Ovary (tissue), 9 donors: Measurements from ENCODE around the gene FN3K. TPM values are rescaled to one million over a fixed set of nuclear protein-coding genes. Genes with fewer than 3 reads are reported as not detected.

Experiments used
- DNase-seq, 5 donors: peaks; one replicate each; pipeline ENCODE4 v3.0.0-alpha.2; 2019 to 2020
- H3K27ac ChIP-seq, 2 donors: fragments of 200-600 bp; one replicate each; pipeline versions ENCODE4 v1.5.1 to v1.8.0; 2019 to 2022
- H3K27me3 ChIP-seq: fragments of 200-600 bp; one replicate; pipeline ENCODE4 v1.8.0; 2022
- H3K36me3 ChIP-seq: fragments of 200-600 bp; sonication (generic); one replicate; pipeline ENCODE4 v1.5.1; 2019
- H3K4me1 ChIP-seq: one replicate; pipeline ENCODE4 v1.8.1; 2013; ENCODE audit warnings: mild to moderate bottlenecking, moderate library complexity; ENCODE audit not compliant: insufficient read depth
- H3K4me3 ChIP-seq: fragments of 200-600 bp; sonication (generic); one replicate; pipeline ENCODE4 v1.5.1; 2017
- H3K9me3 ChIP-seq, 2 donors: fragments of 200-600 bp in 1 of 2; sonication (generic) in 1 of 2; one replicate each; pipeline versions ENCODE4 v1.5.1 to v1.8.1; 2013 to 2019; ENCODE audit warnings: mild to moderate bottlenecking in 1 of 2, moderate library complexity in 1 of 2
- EP300 ChIP-seq: sonication (generic); formaldehyde crosslinking; IDR thresholded peaks from one replicate; pipeline ENCODE4 v1.6.1; 2017; ENCODE audit warnings: antibody characterized with exemption
- POLR2A ChIP-seq: fragments of 450-650 bp; IDR thresholded peaks from one replicate; pipeline ENCODE4 v1.6.1; 2017; ENCODE audit warnings: antibody characterized with exemption, mild to moderate bottlenecking, moderate library complexity
- WGBS, 3 donors: extraction: QIAGEN DNeasy Blood & Tissue Kit in 1 of 3; methylation state at CpG; one replicate each; pipeline versions ENCODE4 v1.1.5 to v1.1.7; 2013 to 2017; 5-methylcytosine and 5-hydroxymethylcytosine counted together
- intact Hi-C, 4 donors: fragments of 100-400 bp; cut with DNase I; formaldehyde crosslinking; loops; one replicate each; pipeline versions ENCODE4 v1.11.0 to v1.15.1; 2022 to 2023
- polyA plus RNA-seq, 2 donors: library from polyadenylated mRNA; stranded (reverse); fragments of 200-250 nt in 1 of 2; fragments of 350-450 nt in 1 of 2; fragmentation: Illumina TruSeq in 1 of 2; extraction: RNeasy Lipid Tissue Mini Kit (QIAGEN cat#74804) in 1 of 2; gene quantifications; one replicate each; pipeline ENCODE4 v1.2.3, GENCODE V29; 2013 to 2014
- total RNA-seq, 7 donors: library from RNA; depleted of rRNA in 2 of 7; stranded (reverse); fragments of >200 nt in 2 of 7; fragmentation: NEBNext Ultra II Directional in 3 of 7; extraction: Animal tissue kit (Norgen Biotek cat#: 25700) in 3 of 7; gene quantifications; one replicate each; pipeline versions ENCODE4 v1.1.0 to v1.2.4, GENCODE V29; 2016 to 2023
- TF ChIP-seq, protein P1 (sequence below), 3 donors: fragments of 450-650 bp in 2 of 3; fragments of 200-600 bp in 1 of 3; IDR thresholded peaks; one replicate each; pipeline versions ENCODE4 v1.5.1 to v1.8.0; 2016 to 2022; ENCODE audit warnings: antibody characterized with exemption in 3 of 3, mild to moderate bottlenecking in 1 of 3
- donor health status: DM: no; HTN: no; CAD: no; lungs with moderate emphysema.
- donor health status: DM: no; HTN: no; CAD: no.
- donor health status: Bipolar disorder and iron deficiency.
- donor health status: DM: yes; HTN: yes; CAD: no.
- donor health status: DM: no; HTN: no; CAD: no.
- donor health status: DM: yes; HTN: yes; CAD: no.

FN3K gene
- total and polyA plus RNA-seq, 9 donors = 12.0 to 106 (median 30.1) TPM

DNA sequence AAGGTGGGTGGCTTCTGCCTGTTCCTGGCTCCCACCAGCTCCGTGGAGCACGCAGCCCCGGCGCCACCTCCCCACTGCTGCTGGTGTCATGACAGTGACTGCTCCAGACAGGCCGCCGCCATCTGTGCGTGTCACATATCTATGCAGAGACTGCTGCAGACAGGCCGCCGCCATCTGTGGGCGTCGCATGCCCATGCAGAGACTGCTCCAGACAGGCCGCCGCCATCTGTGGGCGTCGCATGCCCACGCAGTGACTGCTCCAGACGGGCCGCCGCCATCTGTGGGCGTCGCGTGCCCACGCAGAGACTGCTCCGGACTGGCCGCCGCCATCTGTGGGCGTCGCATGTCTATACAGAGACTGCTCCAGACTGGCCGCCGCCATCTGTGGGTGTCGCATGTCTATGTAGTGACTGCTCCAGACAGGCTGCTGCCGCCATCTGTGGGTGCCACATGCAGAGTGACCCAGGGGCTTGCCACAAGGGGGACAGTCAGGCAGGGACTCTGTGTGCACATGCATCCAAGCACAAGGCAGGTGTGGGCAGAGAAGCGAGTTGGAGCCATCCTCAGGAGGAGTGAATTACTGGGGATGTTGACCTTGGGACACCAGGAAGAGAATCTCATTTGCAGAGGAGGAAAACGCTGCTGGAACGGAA lies 22.2 kb upstream of the FN3K start:
- TF ChIP-seq, protein P1, sequence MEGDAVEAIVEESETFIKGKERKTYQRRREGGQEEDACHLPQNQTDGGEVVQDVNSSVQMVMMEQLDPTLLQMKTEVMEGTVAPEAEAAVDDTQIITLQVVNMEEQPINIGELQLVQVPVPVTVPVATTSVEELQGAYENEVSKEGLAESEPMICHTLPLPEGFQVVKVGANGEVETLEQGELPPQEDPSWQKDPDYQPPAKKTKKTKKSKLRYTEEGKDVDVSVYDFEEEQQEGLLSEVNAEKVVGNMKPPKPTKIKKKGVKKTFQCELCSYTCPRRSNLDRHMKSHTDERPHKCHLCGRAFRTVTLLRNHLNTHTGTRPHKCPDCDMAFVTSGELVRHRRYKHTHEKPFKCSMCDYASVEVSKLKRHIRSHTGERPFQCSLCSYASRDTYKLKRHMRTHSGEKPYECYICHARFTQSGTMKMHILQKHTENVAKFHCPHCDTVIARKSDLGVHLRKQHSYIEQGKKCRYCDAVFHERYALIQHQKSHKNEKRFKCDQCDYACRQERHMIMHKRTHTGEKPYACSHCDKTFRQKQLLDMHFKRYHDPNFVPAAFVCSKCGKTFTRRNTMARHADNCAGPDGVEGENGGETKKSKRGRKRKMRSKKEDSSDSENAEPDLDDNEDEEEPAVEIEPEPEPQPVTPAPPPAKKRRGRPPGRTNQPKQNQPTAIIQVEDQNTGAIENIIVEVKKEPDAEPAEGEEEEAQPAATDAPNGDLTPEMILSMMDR (IDR thresholded peaks at IDR 0.05) = no peak
- TF ChIP-seq EP300 (no peak), POLR2A (no peak)
- DNase-seq = no peak
- intact Hi-C loops = no loop called here
- H3K27ac ChIP-seq = no peak overlapping the region
- no peaks in the 10 kb centered on the region for H3K27me3 ChIP-seq
- peaks cover 14% of the 10 kb centered on the region for H3K4me1 ChIP-seq
- H3K4me3 ChIP-seq = no peak overlapping the region
- WGBS, 3 donors = 83 to 86% (median 85%) methylated on average over 34 to 35 of the region's 35 CpGs
- H3K36me3 ChIP-seq = no peaks in the 10 kb centered on the region
- no peaks in the 10 kb centered on the region for H3K9me3 ChIP-seq

DNA sequence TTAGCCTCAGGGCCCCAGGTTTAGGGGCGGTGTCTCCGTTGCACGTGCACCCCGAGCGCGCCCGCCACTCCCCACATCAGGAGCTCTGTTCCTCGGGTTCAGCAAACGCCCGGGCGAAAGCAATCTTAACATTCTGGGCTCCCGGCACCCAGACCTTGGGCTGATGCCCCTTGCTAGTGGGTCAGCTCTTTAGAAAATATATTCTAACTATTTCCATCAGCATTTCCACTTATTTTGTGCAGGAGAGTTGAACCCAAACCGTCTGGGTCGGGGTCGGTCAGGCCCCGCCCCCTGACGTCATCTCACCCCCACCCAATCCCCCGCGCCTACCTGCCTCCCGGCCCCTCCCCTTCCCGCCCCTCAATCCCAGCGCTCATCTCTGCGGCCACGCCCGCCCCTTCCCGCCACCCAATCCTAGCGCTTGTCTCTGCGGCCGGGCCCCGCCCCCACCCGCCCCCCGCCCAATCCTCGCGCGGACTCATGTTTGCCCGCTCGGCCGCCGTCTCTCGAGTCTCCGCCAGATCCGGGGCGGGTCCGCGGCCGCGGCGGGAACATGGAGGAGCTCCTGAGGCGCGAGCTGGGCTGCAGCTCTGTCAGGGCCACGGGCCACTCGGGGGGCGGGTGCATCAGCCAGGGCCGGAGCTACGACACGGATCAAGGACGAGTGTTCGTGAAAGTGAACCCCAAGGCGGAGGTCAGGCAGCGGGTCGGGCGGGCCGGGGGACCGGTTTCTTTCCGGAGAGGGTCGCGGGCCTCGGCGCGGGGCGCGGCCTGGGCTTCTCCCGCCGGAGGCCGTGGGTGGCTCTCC lies 19.0 kb upstream of the FN3K start, which contains the start of gene FN3KRP:
FN3KRP (plus strand) TSS at position 504 of the 808 bp plus-strand sequence; CDS start at position 554, 50 bp downstream.
- 0 to 1% (median 0%) methylated on average over 31 to 75 of the region's 75 CpGs for WGBS, 3 donors
- peak within 1 kb of the TSS in 1 of 2 donors; percentile 43 for H3K27ac ChIP-seq
- H3K9me3 ChIP-seq = no peaks in the 10 kb centered on the region
- intact Hi-C loops = loop anchor here in 1 of 4 donors (2.0 kb wide), 1 partner anchor 18 kb away; the partner anchor contains the start of gene FN3K
- no peaks in the 10 kb centered on the region for H3K36me3 ChIP-seq
- H3K27me3 ChIP-seq = no peaks in the 10 kb centered on the region
- TF ChIP-seq POLR2A = peak; percentile 44
- no peak for TF ChIP-seq EP300
- TF ChIP-seq, protein P1 (IDR thresholded peaks at IDR 0.05) = no peak
- H3K4me3 ChIP-seq = peak within 1 kb of the TSS; percentile 58
- DNase-seq = peak; percentile 92 to 97 (median 96)
- H3K4me1 ChIP-seq = peaks cover 16% of the 10 kb centered on the region

DNA sequence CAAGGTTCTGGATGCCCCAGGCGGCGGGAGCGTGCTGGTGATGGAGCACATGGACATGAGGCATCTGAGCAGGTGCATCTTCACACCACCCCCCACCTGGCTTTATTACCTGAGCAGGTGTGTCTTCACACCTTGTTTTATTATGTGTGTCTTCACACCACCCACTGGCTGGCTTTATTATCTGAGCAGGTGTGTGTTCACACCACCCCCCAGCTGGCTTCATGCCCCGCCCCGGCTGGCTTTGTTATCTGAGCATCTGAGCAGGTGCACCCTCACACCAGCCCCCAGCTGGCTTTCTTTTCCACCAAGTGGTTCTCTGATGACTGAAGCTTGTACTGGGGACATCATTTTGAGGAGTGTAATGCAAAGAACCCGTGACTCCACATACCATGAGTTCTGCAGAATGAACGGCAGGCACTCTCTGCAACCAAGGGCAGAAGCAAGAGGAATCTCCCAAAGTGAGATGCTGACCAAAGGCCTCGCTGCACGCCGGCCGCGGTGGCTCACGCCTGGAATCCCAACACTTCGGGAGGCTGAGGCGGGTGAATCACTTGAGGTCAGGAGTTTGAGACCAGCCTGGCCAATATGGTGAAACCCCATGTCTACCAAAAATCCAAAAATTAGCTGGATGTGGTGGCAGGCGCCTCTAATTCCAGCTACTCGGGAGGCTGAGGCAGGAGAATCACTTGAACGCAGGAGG lies 16.3 kb upstream of the FN3K start:
- peaks cover 16% of the 10 kb centered on the region for H3K4me1 ChIP-seq
- H3K36me3 ChIP-seq = no peaks in the 10 kb centered on the region
- WGBS, 3 donors = 93 to 94% (median 94%) methylated on average over 18 of the region's 18 CpGs
- no peak overlapping the region for H3K4me3 ChIP-seq
- no peak for DNase-seq
- H3K27me3 ChIP-seq = no peaks in the 10 kb centered on the region
- intact Hi-C loops = no loop called here
- H3K9me3 ChIP-seq = no peaks in the 10 kb centered on the region
- TF ChIP-seq POLR2A (no peak), EP300 (no peak)
- TF ChIP-seq, protein P1 (IDR thresholded peaks at IDR 0.05) = no peak
- H3K27ac ChIP-seq = no peak overlapping the region

DNA sequence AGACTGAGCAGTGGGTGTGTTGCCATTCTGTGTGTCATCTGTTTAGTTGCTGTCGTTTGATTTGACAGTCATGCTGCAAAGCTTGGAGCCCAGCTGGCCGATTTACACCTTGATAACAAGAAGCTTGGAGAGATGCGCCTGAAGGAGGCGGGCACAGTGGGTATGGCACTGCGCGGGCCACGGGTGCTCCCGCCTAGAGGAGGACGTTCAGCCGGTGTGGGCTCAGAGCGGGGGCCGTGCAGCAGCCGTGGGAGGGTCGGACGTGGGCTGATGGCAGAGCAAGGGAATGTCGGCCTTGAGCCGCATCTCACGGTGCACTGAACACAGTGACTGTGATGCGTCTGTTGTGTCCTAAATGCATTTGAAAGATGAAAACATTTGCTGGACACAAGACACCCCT lies 15.2 kb upstream of the FN3K start:
- DNase-seq = no peak
- Histone ChIP-seq H3K36me3 (no peaks in the 10 kb centered on the region), H3K9me3 (no peaks in the 10 kb centered on the region), H3K4me1 (peaks cover 16% of the 10 kb centered on the region), H3K27me3 (no peaks in the 10 kb centered on the region), H3K27ac (no peak overlapping the region), H3K4me3 (no peak overlapping the region)
- intact Hi-C loops = no loop called here
- 69 to 85% (median 74%) methylated on average over 19 of the region's 19 CpGs for WGBS, 3 donors
- no peak for TF ChIP-seq POLR2A
- no peak for TF ChIP-seq EP300
- TF ChIP-seq, protein P1 (IDR thresholded peaks at IDR 0.05) = no peak
